ENCODE measurements around the gene OSMR.

OSMR gene

GRCh38 chr5:38872826-38873225 is 27.0 kb downstream of the OSMR start:
- no peak for DNase-seq

GRCh38 chr5:38874948-38875456 is 29.2 kb downstream of the OSMR start:
- DNase-seq: no peak

- no peak for DNase-seq
Observed at GRCh38 chr5:38878391-38879077, 32.7 kb downstream of the OSMR start.

GRCh38 chr5:38879078-38879460 is 33.3 kb downstream of the OSMR start:
- no peak for DNase-seq

GRCh38 chr5:38883842-38884241 is 38.0 kb downstream of the OSMR start:
- DNase-seq: no peak

GRCh38 chr5:38885208-38885607 is 39.4 kb downstream of the OSMR start:
- no peak for DNase-seq

- DNase-seq: no peak
Observed at GRCh38 chr5:38888041-38888440, 42.2 kb downstream of the OSMR start.

GRCh38 chr5:38889424-38889823 is 43.6 kb downstream of the OSMR start:
- DNase-seq: no peak

- no peak for DNase-seq
Observed at GRCh38 chr5:38891563-38891962, 45.8 kb downstream of the OSMR start.

- no peak for DNase-seq
Observed at GRCh38 chr5:38892363-38892762, 46.6 kb downstream of the OSMR start.

GRCh38 chr5:38896760-38897159 is 50.9 kb downstream of the OSMR start:
- no peak for DNase-seq

GRCh38 chr5:38899936-38900335 is 54.1 kb downstream of the OSMR start:
- DNase-seq: no peak

GRCh38 chr5:38905516-38905915 is 59.7 kb downstream of the OSMR start:
- no peak for DNase-seq

- DNase-seq: no peak
Observed at GRCh38 chr5:38906503-38906902, 60.7 kb downstream of the OSMR start.

- DNase-seq: no peak
Observed at GRCh38 chr5:38911933-38912332, 66.1 kb downstream of the OSMR start.

- DNase-seq: no peak
Observed at GRCh38 chr5:38913714-38914113, 67.9 kb downstream of the OSMR start.

GRCh38 chr5:38916802-38917201 is 71.0 kb downstream of the OSMR start:
- DNase-seq: no peak

GRCh38 chr5:38921174-38921573 is 75.4 kb downstream of the OSMR start:
- DNase-seq: no peak

- DNase-seq: peak in 2 of 5 donors; percentile 8 to 40
Observed at GRCh38 chr5:38922199-38922598, 76.4 kb downstream of the OSMR start.

- no peak for DNase-seq
Observed at GRCh38 chr5:38923661-38924451, 78.0 kb downstream of the OSMR start.

GRCh38 chr5:38925154-38925925 is 79.5 kb downstream of the OSMR start:
- DNase-seq: no peak

- DNase-seq: no peak
Observed at GRCh38 chr5:38926121-38926520, 80.3 kb downstream of the OSMR start.

GRCh38 chr5:38927470-38927869 is 81.7 kb downstream of the OSMR start:
- no peak for DNase-seq

All from T-helper 1 cell (primary cell).